ENCODE results near the gene PEX26.

PEX26 gene

GRCh38 chr22:18077639-18078328, at the start of gene PEX26:
Gene PEX26 (plus strand): TSS chr22:18077990. CDS start chr22:18078377, 387 bp downstream.
- TF ChIP-seq CTCF (IDR thresholded peaks at IDR 0.05; ENCODE audit: low read length, missing control alignments) = no peak

GRCh38 chr22:18028817-18029527, 48.8 kb upstream of the PEX26 start:
- no peak overlapping the region for H3K4me3 ChIP-seq (replicated peaks; ENCODE audit: low read depth, low read length)
- DNase-seq (ENCODE audit: low read depth) = no peak
- TF ChIP-seq CTCF (IDR thresholded peaks at IDR 0.05; ENCODE audit: low read length, missing control alignments) = no peak

More at GRCh38 chr22:18077639-18078328, at the start of gene PEX26:
- H3K4me3 ChIP-seq (replicated peaks; ENCODE audit: low read depth, low read length) = peak within 1 kb of the TSS; percentile 85
- peak; percentile 95 for DNase-seq (ENCODE audit: low read depth)

GRCh38 chr22:18029686-18030267, 48.0 kb upstream of the PEX26 start:
- no peak for TF ChIP-seq CTCF (IDR thresholded peaks at IDR 0.05; ENCODE audit: low read length, missing control alignments)
- DNase-seq (ENCODE audit: low read depth) = no peak
- no peak overlapping the region for H3K4me3 ChIP-seq (replicated peaks; ENCODE audit: low read depth, low read length)

DNA sequence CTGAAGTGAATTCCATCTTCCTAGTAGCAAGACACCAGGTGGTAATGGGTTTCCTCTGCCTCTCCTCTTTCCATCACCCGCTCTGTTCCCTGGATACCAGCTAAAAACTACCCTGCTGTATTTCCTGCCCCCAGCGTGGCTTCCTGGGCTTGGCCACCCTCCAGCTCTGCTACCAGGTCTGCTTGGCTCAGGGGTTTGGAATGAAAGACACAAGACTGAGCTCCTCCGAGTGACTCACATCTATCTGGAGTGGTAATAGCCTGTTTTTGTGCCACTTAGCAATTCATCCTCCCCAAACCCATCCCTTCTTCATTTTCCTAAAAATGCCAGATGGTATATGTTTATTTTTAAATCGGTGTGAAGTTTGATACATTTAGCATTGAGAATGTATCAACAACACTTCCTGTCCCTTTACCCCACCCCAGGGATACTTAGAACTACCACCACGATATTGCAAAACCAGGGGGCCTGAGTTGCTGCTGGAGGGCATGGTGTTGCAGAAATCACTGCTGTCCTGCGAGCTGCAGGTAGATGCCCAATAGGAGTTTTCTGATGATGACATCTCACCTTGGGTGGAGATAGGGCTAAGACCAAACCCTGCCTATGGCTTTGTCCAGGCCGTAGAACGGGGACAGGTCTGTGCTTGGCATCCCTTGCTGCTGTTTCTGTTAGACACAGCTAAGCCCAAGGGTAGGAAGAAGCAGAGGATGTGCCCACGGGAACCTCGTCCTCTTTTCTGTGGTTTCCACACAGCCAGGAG, 45.9 kb upstream of the PEX26 start:
- H3K4me3 ChIP-seq (replicated peaks; ENCODE audit: low read depth, low read length) = no peak overlapping the region
- DNase-seq (ENCODE audit: low read depth) = peak; percentile 84
- TF ChIP-seq CTCF (IDR thresholded peaks at IDR 0.05; ENCODE audit: low read length, missing control alignments) = no peak

DNA sequence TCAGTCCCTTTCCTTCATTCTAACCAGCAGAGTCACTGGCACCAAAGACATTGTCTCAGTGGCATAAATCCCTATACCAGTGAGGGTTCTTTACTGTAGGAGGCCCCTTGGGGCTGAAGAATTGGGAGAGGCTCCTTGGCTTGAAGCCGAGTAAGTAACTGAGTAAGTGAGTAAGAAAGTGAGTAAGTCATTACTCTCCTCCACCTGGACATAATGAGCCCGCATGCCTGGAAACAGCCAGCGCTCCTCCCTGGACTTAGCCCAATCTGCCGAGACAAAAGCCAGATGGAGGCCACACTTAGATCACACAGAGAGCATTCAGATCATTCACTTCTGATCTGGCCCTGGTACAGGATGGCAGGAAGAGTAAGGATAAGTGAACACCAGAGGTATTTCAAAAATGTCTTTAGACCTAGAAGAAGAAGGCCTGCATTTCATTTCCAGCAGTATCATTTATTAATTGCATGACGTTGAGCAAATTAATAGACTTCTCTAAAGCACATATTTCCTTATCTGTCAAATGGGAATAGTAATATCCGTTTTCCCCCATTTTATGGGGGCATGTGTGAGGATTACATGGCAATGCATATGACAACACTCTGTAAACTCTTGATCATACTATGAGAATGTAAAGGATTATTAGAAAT, 45.2 kb upstream of the PEX26 start:
- DNase-seq (ENCODE audit: low read depth) = peak; percentile 39
- H3K4me3 ChIP-seq (replicated peaks; ENCODE audit: low read depth, low read length) = no peak overlapping the region
- no peak for TF ChIP-seq CTCF (IDR thresholded peaks at IDR 0.05; ENCODE audit: low read length, missing control alignments)

- peak; percentile 13 for TF ChIP-seq CTCF (IDR thresholded peaks at IDR 0.05; ENCODE audit: low read length, missing control alignments)
- DNase-seq (ENCODE audit: low read depth) = peak; percentile 37
- H3K4me3 ChIP-seq (replicated peaks; ENCODE audit: low read depth, low read length) = no peak overlapping the region
Measured at GRCh38 chr22:18033204-18033998, 44.4 kb upstream of the PEX26 start.

Data from fibroblast of pulmonary artery (primary cell).